ENCODE data around the gene PTCH1.

- TF ChIP-seq, protein P1, sequence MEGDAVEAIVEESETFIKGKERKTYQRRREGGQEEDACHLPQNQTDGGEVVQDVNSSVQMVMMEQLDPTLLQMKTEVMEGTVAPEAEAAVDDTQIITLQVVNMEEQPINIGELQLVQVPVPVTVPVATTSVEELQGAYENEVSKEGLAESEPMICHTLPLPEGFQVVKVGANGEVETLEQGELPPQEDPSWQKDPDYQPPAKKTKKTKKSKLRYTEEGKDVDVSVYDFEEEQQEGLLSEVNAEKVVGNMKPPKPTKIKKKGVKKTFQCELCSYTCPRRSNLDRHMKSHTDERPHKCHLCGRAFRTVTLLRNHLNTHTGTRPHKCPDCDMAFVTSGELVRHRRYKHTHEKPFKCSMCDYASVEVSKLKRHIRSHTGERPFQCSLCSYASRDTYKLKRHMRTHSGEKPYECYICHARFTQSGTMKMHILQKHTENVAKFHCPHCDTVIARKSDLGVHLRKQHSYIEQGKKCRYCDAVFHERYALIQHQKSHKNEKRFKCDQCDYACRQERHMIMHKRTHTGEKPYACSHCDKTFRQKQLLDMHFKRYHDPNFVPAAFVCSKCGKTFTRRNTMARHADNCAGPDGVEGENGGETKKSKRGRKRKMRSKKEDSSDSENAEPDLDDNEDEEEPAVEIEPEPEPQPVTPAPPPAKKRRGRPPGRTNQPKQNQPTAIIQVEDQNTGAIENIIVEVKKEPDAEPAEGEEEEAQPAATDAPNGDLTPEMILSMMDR (IDR thresholded peaks at IDR 0.05 in 4 of 5, conservative IDR thresholded peaks at IDR 0.05 in 1 of 5) = no peak
- TF ChIP-seq POLR2A (IDR thresholded peaks at IDR 0.05) = no peak
Observed at GRCh38 chr9:95552255-95552654, 35.5 kb upstream of the PTCH1 start.
